ENCODE results near the gene RAB3B. TPM values are rescaled to one million over a fixed set of nuclear protein-coding genes. Genes with fewer than 3 reads are reported as not detected.

The RAB3B gene
- total RNA-seq, 1 donor from 2014 or later = not detected

DNA sequence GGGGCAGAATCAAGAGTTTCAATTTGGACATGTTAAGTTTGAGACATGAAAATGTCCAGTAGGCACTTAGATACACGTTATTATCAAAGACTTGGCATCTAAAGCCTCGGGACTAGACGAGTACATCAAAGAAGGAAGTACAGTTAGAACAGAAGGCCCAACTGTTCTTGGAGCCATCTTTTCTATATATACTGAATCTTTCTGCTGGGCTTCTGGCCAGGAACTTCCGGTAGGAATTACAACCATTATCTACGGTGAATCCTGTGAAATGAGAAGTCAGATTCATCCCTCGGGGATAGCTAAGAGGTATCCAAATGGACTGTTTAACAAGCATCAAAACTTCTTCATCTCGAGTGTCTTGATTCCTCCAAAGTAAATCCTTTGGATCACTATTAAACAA, 77.6 kb downstream of the RAB3B start:
- Histone ChIP-seq H3K27me3 (ENCODE audit: low read depth) (peaks cover 77% of the 10 kb centered on the region), H3K9me3 (replicated peaks) (no peaks in the 10 kb centered on the region), H3K4me1 (no peaks in the 10 kb centered on the region), H3K27ac (replicated peaks) (no peak overlapping the region), H3K36me3 (no peaks in the 10 kb centered on the region), H3K4me3 (no peak overlapping the region)
- intact Hi-C loops (cut with micrococcal nuclease) = no loop called here
- no peak for DNase-seq
- TF ChIP-seq, protein P1, sequence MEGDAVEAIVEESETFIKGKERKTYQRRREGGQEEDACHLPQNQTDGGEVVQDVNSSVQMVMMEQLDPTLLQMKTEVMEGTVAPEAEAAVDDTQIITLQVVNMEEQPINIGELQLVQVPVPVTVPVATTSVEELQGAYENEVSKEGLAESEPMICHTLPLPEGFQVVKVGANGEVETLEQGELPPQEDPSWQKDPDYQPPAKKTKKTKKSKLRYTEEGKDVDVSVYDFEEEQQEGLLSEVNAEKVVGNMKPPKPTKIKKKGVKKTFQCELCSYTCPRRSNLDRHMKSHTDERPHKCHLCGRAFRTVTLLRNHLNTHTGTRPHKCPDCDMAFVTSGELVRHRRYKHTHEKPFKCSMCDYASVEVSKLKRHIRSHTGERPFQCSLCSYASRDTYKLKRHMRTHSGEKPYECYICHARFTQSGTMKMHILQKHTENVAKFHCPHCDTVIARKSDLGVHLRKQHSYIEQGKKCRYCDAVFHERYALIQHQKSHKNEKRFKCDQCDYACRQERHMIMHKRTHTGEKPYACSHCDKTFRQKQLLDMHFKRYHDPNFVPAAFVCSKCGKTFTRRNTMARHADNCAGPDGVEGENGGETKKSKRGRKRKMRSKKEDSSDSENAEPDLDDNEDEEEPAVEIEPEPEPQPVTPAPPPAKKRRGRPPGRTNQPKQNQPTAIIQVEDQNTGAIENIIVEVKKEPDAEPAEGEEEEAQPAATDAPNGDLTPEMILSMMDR (IDR thresholded peaks at IDR 0.05; ENCODE audit: borderline replicate concordance) = no peak

- no peaks in the 10 kb centered on the region for H3K36me3 ChIP-seq
- H3K9me3 ChIP-seq (replicated peaks) = no peaks in the 10 kb centered on the region
- DNase-seq = no peak
- H3K27ac ChIP-seq (replicated peaks) = no peak overlapping the region
- intact Hi-C loops (cut with micrococcal nuclease) = no loop called here
- peaks cover 82% of the 10 kb centered on the region for H3K27me3 ChIP-seq (ENCODE audit: low read depth)
- H3K4me3 ChIP-seq = no peak overlapping the region
- no peaks in the 10 kb centered on the region for H3K4me1 ChIP-seq
- TF ChIP-seq, protein P1 (IDR thresholded peaks at IDR 0.05; ENCODE audit: borderline replicate concordance) = no peak
Measured at GRCh38 chr1:51910221-51911000, 80.1 kb downstream of the RAB3B start.

- Histone ChIP-seq H3K4me3 (no peak overlapping the region), H3K36me3 (no peaks in the 10 kb centered on the region), H3K4me1 (no peaks in the 10 kb centered on the region), H3K27ac (replicated peaks) (no peak overlapping the region), H3K9me3 (replicated peaks) (no peaks in the 10 kb centered on the region), H3K27me3 (ENCODE audit: low read depth) (peaks cover 92% of the 10 kb centered on the region)
- DNase-seq = no peak
- TF ChIP-seq, protein P1 (IDR thresholded peaks at IDR 0.05; ENCODE audit: borderline replicate concordance) = no peak
- intact Hi-C loops (cut with micrococcal nuclease) = no loop called here
Measured at GRCh38 chr1:51908499-51908898, 82.0 kb downstream of the RAB3B start.

- DNase-seq = no peak
- Histone ChIP-seq H3K4me1 (no peaks in the 10 kb centered on the region), H3K27ac (replicated peaks) (no peak overlapping the region), H3K36me3 (no peaks in the 10 kb centered on the region), H3K9me3 (replicated peaks) (no peaks in the 10 kb centered on the region), H3K27me3 (ENCODE audit: low read depth) (peaks cover 93% of the 10 kb centered on the region), H3K4me3 (no peak overlapping the region)
- TF ChIP-seq, protein P1 (IDR thresholded peaks at IDR 0.05; ENCODE audit: borderline replicate concordance) = no peak
- intact Hi-C loops (cut with micrococcal nuclease) = no loop called here
Measured at GRCh38 chr1:51907079-51907702, 83.3 kb downstream of the RAB3B start.

DNA sequence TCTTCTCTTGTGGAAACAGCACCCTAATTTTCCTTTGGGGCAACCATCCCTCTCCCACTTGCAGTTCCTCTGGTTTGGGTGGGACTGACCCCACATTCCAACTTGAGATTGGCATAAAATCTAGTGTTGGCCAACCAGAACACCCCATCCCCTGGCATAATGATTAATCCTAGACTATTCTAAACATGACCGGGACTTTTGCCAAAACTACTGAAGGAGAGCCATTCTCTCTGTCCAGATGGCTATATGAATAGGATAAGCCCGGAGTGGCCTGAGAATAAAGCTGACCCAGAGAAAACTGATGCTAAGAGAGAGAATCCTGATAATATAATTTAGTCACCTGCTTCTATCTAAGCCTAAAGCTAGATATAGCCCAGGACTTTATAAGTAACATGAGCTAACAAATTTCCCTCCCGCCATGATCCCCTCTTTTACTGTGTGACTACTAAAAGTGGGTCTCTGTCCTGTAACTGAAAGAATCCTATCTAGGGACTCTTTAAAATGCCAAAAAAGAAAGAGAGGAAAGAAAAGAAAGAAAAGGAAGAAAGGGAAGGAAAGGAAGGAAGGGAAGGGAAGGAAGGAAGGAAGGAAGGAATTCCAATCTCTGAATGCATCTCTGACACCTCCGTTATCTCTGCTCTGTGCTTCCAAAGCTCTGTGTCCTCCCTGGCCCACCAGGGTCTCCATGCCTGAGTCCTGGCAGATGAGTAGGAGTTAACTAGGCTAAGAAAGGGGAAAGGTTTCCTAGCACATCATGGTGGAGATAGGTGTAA, 84.0 kb downstream of the RAB3B start:
- intact Hi-C loops (cut with micrococcal nuclease) = no loop called here
- H3K36me3 ChIP-seq = no peaks in the 10 kb centered on the region
- H3K4me1 ChIP-seq = no peaks in the 10 kb centered on the region
- TF ChIP-seq, protein P1 (IDR thresholded peaks at IDR 0.05; ENCODE audit: borderline replicate concordance) = no peak
- H3K27ac ChIP-seq (replicated peaks) = no peak overlapping the region
- H3K27me3 ChIP-seq (ENCODE audit: low read depth) = peaks cover 93% of the 10 kb centered on the region
- H3K9me3 ChIP-seq (replicated peaks) = no peaks in the 10 kb centered on the region
- DNase-seq = no peak
- H3K4me3 ChIP-seq = no peak overlapping the region

All from left ventricle myocardium inferior (tissue), 1 donor.